ENCODE data around the gene NUDT16L1. TPM values are rescaled to one million over a fixed set of nuclear protein-coding genes. Genes with fewer than 3 reads are reported as not detected.

Gene NUDT16L1
- total and polyA plus RNA-seq, 2 of the 13 experiments (the other 11 are each of a cell fraction or from before 2014, with no cell fraction given): 28.0 to 40.5 TPM

GRCh38 chr16:4660454-4661007 is 32.8 kb upstream of the NUDT16L1 start (continued):
- TF ChIP-seq ZNF281 (CRISPR knock-in tag; IDR thresholded peaks at IDR 0.05; ENCODE audit: borderline replicate concordance): no peak
- TF ChIP-seq TP53 (CRISPR knock-in tag; conservative IDR thresholded peaks at IDR 0.05): no peak
- TF ChIP-seq ZNF710 (CRISPR knock-in tag; IDR thresholded peaks at IDR 0.05; ENCODE audit: borderline replicate concordance): 0 out of 2 replicates have a peak, but pooled peaks have one; percentile 33
- no peak for TF ChIP-seq U2AF1 (optimal IDR thresholded peaks at IDR 0.05; ENCODE audit: low read depth, low read length)
- TF ChIP-seq HDAC2 (CRISPR knock-in tag; IDR thresholded peaks at IDR 0.05): no peak
- 0 out of 2 replicates have a peak, but pooled peaks have one; percentile 14 for TF ChIP-seq SOX5 (CRISPR knock-in tag; IDR thresholded peaks at IDR 0.05; ENCODE audit: borderline replicate concordance)
- TF ChIP-seq SALL1 (CRISPR knock-in tag; IDR thresholded peaks at IDR 0.05): peak; percentile 38; the same call in 1 of the 2 replicates
- no peak for TF ChIP-seq ZBTB21 (CRISPR knock-in tag; IDR thresholded peaks at IDR 0.05)
- no peak for TF ChIP-seq ZNF567 (CRISPR knock-in tag; IDR thresholded peaks at IDR 0.05; ENCODE audit: borderline replicate concordance)
- TF ChIP-seq, protein P1, sequence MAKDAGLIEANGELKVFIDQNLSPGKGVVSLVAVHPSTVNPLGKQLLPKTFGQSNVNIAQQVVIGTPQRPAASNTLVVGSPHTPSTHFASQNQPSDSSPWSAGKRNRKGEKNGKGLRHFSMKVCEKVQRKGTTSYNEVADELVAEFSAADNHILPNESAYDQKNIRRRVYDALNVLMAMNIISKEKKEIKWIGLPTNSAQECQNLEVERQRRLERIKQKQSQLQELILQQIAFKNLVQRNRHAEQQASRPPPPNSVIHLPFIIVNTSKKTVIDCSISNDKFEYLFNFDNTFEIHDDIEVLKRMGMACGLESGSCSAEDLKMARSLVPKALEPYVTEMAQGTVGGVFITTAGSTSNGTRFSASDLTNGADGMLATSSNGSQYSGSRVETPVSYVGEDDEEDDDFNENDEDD (CRISPR knock-in tag; IDR thresholded peaks at IDR 0.05; ENCODE audit: borderline replicate concordance): no peak; the same call in 1 of the 2 replicates
- TF ChIP-seq ZNF782 (CRISPR knock-in tag; IDR thresholded peaks at IDR 0.05; ENCODE audit: borderline replicate concordance): no peak
- no peak for TF ChIP-seq RBFOX2 (IDR thresholded peaks at IDR 0.05; ENCODE audit: low read depth, low read length)
- TF ChIP-seq MTA1 (CRISPR knock-in tag; IDR thresholded peaks at IDR 0.05; ENCODE audit: borderline replicate concordance): no peak
- no peak for TF ChIP-seq ZNF10 (CRISPR knock-in tag; IDR thresholded peaks at IDR 0.05; ENCODE audit: borderline replicate concordance, low read depth)
- TF ChIP-seq ELF1 (CRISPR knock-in tag; IDR thresholded peaks at IDR 0.05): peak; percentile 72
- TF ChIP-seq RFX1 (IDR thresholded peaks at IDR 0.05): peak; percentile 61
- TF ChIP-seq BCL6 (CRISPR knock-in tag; IDR thresholded peaks at IDR 0.05): no peak
- TF ChIP-seq GABPA (IDR thresholded peaks at IDR 0.05; ENCODE audit: low read depth, low read length): no peak
- peak; percentile 37; the same call in 1 of the 2 replicates for TF ChIP-seq GABPA (CRISPR knock-in tag; IDR thresholded peaks at IDR 0.05; ENCODE audit: low read depth)
- TF ChIP-seq USF2 (IDR thresholded peaks at IDR 0.05; ENCODE audit: low read depth, low read length): no peak
- TF ChIP-seq USF2 (CRISPR knock-in tag; IDR thresholded peaks at IDR 0.05; ENCODE audit: borderline replicate concordance): no peak
- no peak for TF ChIP-seq MBD4 (IDR thresholded peaks at IDR 0.05; ENCODE audit: borderline replicate concordance, low read length)
- peak; percentile 38; the same call in 1 of the 2 replicates for TF ChIP-seq KDM5B (CRISPR knock-in tag; IDR thresholded peaks at IDR 0.05; ENCODE audit: borderline replicate concordance)
- TF ChIP-seq ZFX (CRISPR knock-in tag; IDR thresholded peaks at IDR 0.05; ENCODE audit: low read depth): peak; percentile 63

All from HepG2 (cell line).